OCI-LY1 (cell line): ENCODE measurements around the gene AFP.

ENCODE experiments used
- H2AFZ ChIP-seq: fragments of 200-600 bp; sonication (generic), shearing (Covaris generic); 2 replicates; pipeline ENCODE4 v1.6.0; 2014; ENCODE audit warnings: antibody characterized with exemption, mild to moderate bottlenecking, low read length
- H3F3A ChIP-seq: fragments of 200-600 bp; sonication (generic), shearing (Covaris generic); 2 replicates; pipeline ENCODE4 v1.6.0; 2014; ENCODE audit warnings: mild to moderate bottlenecking, antibody characterized with exemption, low read length, moderate library complexity; ENCODE audit not compliant: insufficient read depth
- H3K27ac ChIP-seq: fragments of 200-600 bp; sonication (generic); 2 replicates; pipeline ENCODE4 v1.5.1; 2014; ENCODE audit warnings: low read length, mixed run types, mild to moderate bottlenecking, low read depth; ENCODE audit not compliant: poor library complexity, severe bottlenecking
- H3K27me3 ChIP-seq: fragments of 200-600 bp; sonication (generic); 2 replicates; pipeline ENCODE4 v1.6.0; 2014; ENCODE audit warnings: antibody characterized with exemption, mild to moderate bottlenecking, low read length, moderate library complexity; ENCODE audit not compliant: insufficient read depth
- H3K36me3 ChIP-seq: fragments of 200-600 bp; sonication (generic); 2 replicates; pipeline ENCODE4 v1.6.1; 2014; ENCODE audit warnings: mild to moderate bottlenecking, antibody characterized with exemption, low read length, moderate library complexity, mixed read lengths; ENCODE audit not compliant: insufficient read depth
- H3K4me1 ChIP-seq: fragments of 200-600 bp; sonication (generic); 2 replicates; pipeline ENCODE4 v1.5.1; 2014; ENCODE audit warnings: mild to moderate bottlenecking, low read length, moderate library complexity; ENCODE audit not compliant: insufficient read depth, severe bottlenecking
- H3K4me2 ChIP-seq: fragments of 200-600 bp; sonication (generic), shearing (Covaris generic); 2 replicates; pipeline ENCODE4 v1.6.1; 2014; ENCODE audit warnings: low read length
- H3K4me3 ChIP-seq: fragments of 200-600 bp; sonication (generic); 2 replicates; pipeline ENCODE4 v1.5.1; 2014; ENCODE audit warnings: low read length, low read depth, mild to moderate bottlenecking, mixed read lengths; ENCODE audit not compliant: poor library complexity, severe bottlenecking
- H3K79me2 ChIP-seq: fragments of 200-600 bp; shearing (Covaris generic); 2 replicates; pipeline ENCODE4 v1.6.1; 2016; ENCODE audit warnings: mixed run types, low read length, mixed read lengths; ENCODE audit not compliant: insufficient read depth
- H3K9ac ChIP-seq: fragments of 200-600 bp; sonication (generic), shearing (Covaris generic); 2 replicates; pipeline ENCODE4 v1.6.1; 2014; ENCODE audit warnings: mild to moderate bottlenecking, low read length, mixed read lengths
- H3K9me2 ChIP-seq: fragments of 200-600 bp; sonication (generic), shearing (Covaris generic); 2 replicates; pipeline ENCODE4 v1.6.1; 2014; ENCODE audit warnings: low read depth, mild to moderate bottlenecking, low read length, mixed read lengths
- H3K9me3 ChIP-seq: fragments of 200-600 bp; shearing (Covaris generic); 2 replicates; pipeline ENCODE4 v1.6.1; 2014; ENCODE audit warnings: low read length, mixed read lengths
- H4K20me1 ChIP-seq: fragments of 200-600 bp; sonication (generic), shearing (Covaris generic); 2 replicates; pipeline ENCODE4 v1.6.0; 2016; ENCODE audit warnings: mild to moderate bottlenecking, low read length; ENCODE audit not compliant: insufficient read depth
- CTCF ChIP-seq: fragments of 200-600 bp; sonication (generic), shearing (Covaris generic); IDR thresholded peaks from 2 replicates; pipeline ENCODE4 v1.5.1; 2017; ENCODE audit warnings: mild to moderate bottlenecking, antibody characterized with exemption, low read length, moderate library complexity, mixed read lengths
- EZH2 ChIP-seq: fragments of 200-600 bp; sonication (generic), shearing (Covaris generic); IDR thresholded peaks from 2 replicates; pipeline ENCODE4 v1.8.0; 2017; ENCODE audit warnings: borderline replicate concordance, mixed run types, mild to moderate bottlenecking, antibody characterized with exemption, low read length, moderate library complexity, mixed read lengths

AFP gene

GRCh38 chr4:73404457-73404856 lies 31.6 kb upstream of the AFP start:
- no peaks in the 10 kb centered on the region for H3F3A ChIP-seq
- H3K4me1 ChIP-seq, result no peaks in the 10 kb centered on the region
- H3K9me2 ChIP-seq, result no peaks in the 10 kb centered on the region
- no peak overlapping the region for H2AFZ ChIP-seq
- no peaks in the 10 kb centered on the region for H4K20me1 ChIP-seq
- H3K9ac ChIP-seq, result no peak overlapping the region
- H3K4me2 ChIP-seq, result no peak overlapping the region
- no peak overlapping the region for H3K27ac ChIP-seq
- H3K79me2 ChIP-seq, result no peaks in the 10 kb centered on the region
- no peaks in the 10 kb centered on the region for H3K9me3 ChIP-seq
- no peak for TF ChIP-seq EZH2
- TF ChIP-seq CTCF, result no peak
- H3K27me3 ChIP-seq, result no peaks in the 10 kb centered on the region
- no peak overlapping the region for H3K4me3 ChIP-seq
- H3K36me3 ChIP-seq, result no peaks in the 10 kb centered on the region

- no peak overlapping the region for H2AFZ ChIP-seq
- H3K36me3 ChIP-seq, result no peaks in the 10 kb centered on the region
- no peak overlapping the region for H3K4me3 ChIP-seq
- H3K4me2 ChIP-seq, result no peak overlapping the region
- H3K4me1 ChIP-seq, result no peaks in the 10 kb centered on the region
- H4K20me1 ChIP-seq, result no peaks in the 10 kb centered on the region
- H3K27ac ChIP-seq, result no peak overlapping the region
- no peaks in the 10 kb centered on the region for H3K9me3 ChIP-seq
- no peaks in the 10 kb centered on the region for H3K79me2 ChIP-seq
- H3K9me2 ChIP-seq, result no peaks in the 10 kb centered on the region
- no peaks in the 10 kb centered on the region for H3F3A ChIP-seq
- no peak overlapping the region for H3K9ac ChIP-seq
- TF ChIP-seq EZH2 (no peak), CTCF (no peak)
- no peaks in the 10 kb centered on the region for H3K27me3 ChIP-seq
Measured at GRCh38 chr4:73405138-73405537, 30.9 kb upstream of the AFP start.

- no peak overlapping the region for H3K27ac ChIP-seq
- H2AFZ ChIP-seq, result no peak overlapping the region
- no peaks in the 10 kb centered on the region for H3F3A ChIP-seq
- no peak for TF ChIP-seq CTCF
- TF ChIP-seq EZH2, result no peak
- no peaks in the 10 kb centered on the region for H3K9me2 ChIP-seq
- H3K36me3 ChIP-seq, result no peaks in the 10 kb centered on the region
- H3K27me3 ChIP-seq, result no peaks in the 10 kb centered on the region
- H3K9me3 ChIP-seq, result no peaks in the 10 kb centered on the region
- H4K20me1 ChIP-seq, result no peaks in the 10 kb centered on the region; the same call in 1 of the 2 replicates
- no peak overlapping the region for H3K4me2 ChIP-seq
- no peak overlapping the region for H3K4me3 ChIP-seq
- no peaks in the 10 kb centered on the region for H3K79me2 ChIP-seq
- no peak overlapping the region for H3K9ac ChIP-seq
- no peaks in the 10 kb centered on the region for H3K4me1 ChIP-seq
Measured at GRCh38 chr4:73406548-73406875, 29.5 kb upstream of the AFP start.
